Measurements from ENCODE around the gene PPP4R4. TPM values are rescaled to one million over a fixed set of nuclear protein-coding genes. Genes with fewer than 3 reads are reported as not detected.
A peak's percentile ranks its signal among the peaks of the same experiment; 100 is the strongest.

The PPP4R4 gene
- total RNA-seq (2013): 0.04 TPM
- under 1 TPM in 1 of 3 donors, not detected in 2; 0.08 TPM for polyA plus RNA-seq
- polyA minus RNA-seq: 0.28 TPM in 1 of 2 replicates, not detected in the other
- total RNA-seq: 0.07 to 17.1 (median 0.35) reads per million in 11 experiments

DNA sequence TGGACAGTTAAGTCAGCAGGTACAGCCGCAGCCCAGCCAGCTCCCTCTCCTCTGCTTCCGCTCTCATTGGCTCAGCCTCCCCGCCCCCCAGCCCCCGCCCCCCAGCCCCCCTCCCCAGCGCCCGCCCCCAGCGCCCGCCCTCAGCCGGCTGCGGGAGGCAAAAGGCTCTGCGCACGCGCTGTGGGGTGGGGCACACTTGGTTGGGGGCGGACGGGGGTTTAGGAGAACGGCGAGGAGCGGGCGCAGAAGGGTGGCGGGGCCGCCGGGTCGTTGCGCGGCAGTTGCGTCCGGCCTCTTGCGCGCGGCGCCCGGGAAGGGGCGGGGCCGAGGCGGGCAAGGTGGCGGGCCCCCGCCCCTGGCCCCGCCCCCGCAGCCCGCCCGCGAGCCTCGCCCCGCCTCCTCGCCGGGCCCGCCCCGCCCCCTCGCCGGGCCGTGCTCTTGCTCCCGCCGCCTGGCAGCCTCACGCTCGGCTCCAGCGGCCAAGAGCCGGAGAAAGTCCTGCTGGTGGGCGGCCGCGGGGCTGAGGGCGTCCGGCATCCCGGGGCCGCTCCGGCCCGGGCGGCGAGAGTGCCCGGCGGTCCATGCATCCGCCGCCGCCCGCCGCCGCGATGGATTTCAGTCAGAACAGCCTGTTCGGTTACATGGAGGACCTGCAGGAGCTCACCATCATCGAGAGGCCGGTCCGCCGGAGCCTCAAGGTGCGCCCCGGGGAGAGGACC lies at the start of gene PPP4R4:
TSS of gene PPP4R4 (plus strand) at position 438 of the 719 bp plus-strand sequence. CDS start at position 582, 144 bp downstream.
- peaks cover 0 to 3% of the 10 kb centered on the region in 2 donors for H3K9me3 ChIP-seq (replicated peaks in 1 of 2; ENCODE audit: control insufficient read depth in 1 of 2, insufficient read depth in 1 of 2, low read length in 2 of 2)
- TF ChIP-seq CTCF (IDR thresholded peaks at IDR 0.05): no peak
- Mint-ChIP-seq H3K9me3 (peaks cover 0 to 12% (median 4%) of the 10 kb centered on the region in 7 donors), H3K27me3 (ENCODE audit: low read depth in 3 of 3) (peaks cover 58 to 75% (median 63%) of the 10 kb centered on the region in 3 donors), H3K4me1 (peaks cover 21% of the 10 kb centered on the region), H3K4me3 (peak within 1 kb of the TSS; percentile 76 to 93), H3K36me3 (peaks cover 0 to 5% of the 10 kb centered on the region in 2 donors), H3K27ac (peak within 1 kb of the TSS in 4 of 7 donors; percentile 10 to 72 (median 46))
- H3K79me2 ChIP-seq (ENCODE audit: insufficient read depth, low read length): no peaks in the 10 kb centered on the region
- 0% methylated on average over 55 of the region's 84 CpGs for WGBS (ENCODE audit: insufficient coverage)
- peak within 1 kb of the TSS; percentile 87 for H3K4me2 ChIP-seq (replicated peaks; ENCODE audit: extremely low read depth, low read length, poor library complexity, severe bottlenecking)
- H2AFZ ChIP-seq (ENCODE audit: insufficient read depth, low read depth, low read length, poor library complexity, severe bottlenecking): peak within 1 kb of the TSS; percentile 81
- H3K36me3 ChIP-seq (replicated peaks in 1 of 2; ENCODE audit: control insufficient read depth in 1 of 2, insufficient read depth in 2 of 2, low read length in 2 of 2): no peaks in the 10 kb centered on the region
- H3K9ac ChIP-seq (ENCODE audit: insufficient read depth, low read length, poor library complexity, severe bottlenecking): no peak within 1 kb of the TSS
- H3K4me3 ChIP-seq (replicated peaks in 1 of 3; ENCODE audit: low read depth in 2 of 3, low read length in 3 of 3): peak within 1 kb of the TSS; percentile 47 to 74 (median 49)
- H3K27ac ChIP-seq (ENCODE audit: low read depth in 1 of 2, low read length in 2 of 2): no peak within 1 kb of the TSS
- intact Hi-C loops (cut with micrococcal nuclease): loop anchor here (5.0 to 10.0 kb wide), 3 partner anchors 42 to 239 kb away; no protein-coding TSS in a partner anchor
- H3K4me1 ChIP-seq (ENCODE audit: control insufficient read depth in 1 of 2, insufficient read depth in 2 of 2, low read length in 2 of 2): peaks cover 14 to 18% of the 10 kb centered on the region in 2 donors
- DNase-seq: peak; percentile 56 to 69 (median 59)
- peaks cover 54 to 65% of the 10 kb centered on the region in 2 donors for H3K27me3 ChIP-seq (ENCODE audit: control insufficient read depth in 2 of 2, insufficient read depth in 2 of 2, low read length in 2 of 2)
- no peaks in the 10 kb centered on the region for H4K20me1 ChIP-seq (ENCODE audit: insufficient read depth, low read length)

GRCh38 chr14:94124582-94125377 lies 49.3 kb upstream of the PPP4R4 start:
- Mint-ChIP-seq H3K27ac (peak overlapping the region in 1 of 7 donors; percentile 1), H3K4me1 (peaks cover 10% of the 10 kb centered on the region), H3K4me3 (no peak overlapping the region), H3K27me3 (ENCODE audit: low read depth in 3 of 3) (peaks cover 4 to 9% (median 8%) of the 10 kb centered on the region in 3 donors), H3K36me3 (peaks cover 6 to 14% of the 10 kb centered on the region in 2 donors), H3K9me3 (peaks cover 6 to 16% (median 11%) of the 10 kb centered on the region in 7 donors)
- no peak overlapping the region for H3K27ac ChIP-seq (ENCODE audit: low read depth in 1 of 2, low read length in 2 of 2)
- H4K20me1 ChIP-seq (ENCODE audit: insufficient read depth, low read length): no peaks in the 10 kb centered on the region
- peaks cover 0 to 2% of the 10 kb centered on the region in 2 donors for H3K27me3 ChIP-seq (ENCODE audit: control insufficient read depth in 2 of 2, insufficient read depth in 2 of 2, low read length in 2 of 2)
- H3K4me1 ChIP-seq (ENCODE audit: control insufficient read depth in 1 of 2, insufficient read depth in 2 of 2, low read length in 2 of 2): peaks cover 9 to 17% of the 10 kb centered on the region in 2 donors
- H3K4me3 ChIP-seq (replicated peaks in 1 of 3; ENCODE audit: low read depth in 2 of 3, low read length in 3 of 3): no peak overlapping the region
- peaks cover 13 to 15% of the 10 kb centered on the region in 2 donors for H3K36me3 ChIP-seq (replicated peaks in 1 of 2; ENCODE audit: control insufficient read depth in 1 of 2, insufficient read depth in 2 of 2, low read length in 2 of 2)
- TF ChIP-seq CTCF (IDR thresholded peaks at IDR 0.05): no peak
- 98% methylated on average over 4 of the region's 9 CpGs for WGBS (ENCODE audit: insufficient coverage)
- no peak overlapping the region for H2AFZ ChIP-seq (ENCODE audit: insufficient read depth, low read depth, low read length, poor library complexity, severe bottlenecking)
- intact Hi-C loops (cut with micrococcal nuclease): no loop called here
- H3K9me3 ChIP-seq (replicated peaks in 1 of 2; ENCODE audit: control insufficient read depth in 1 of 2, insufficient read depth in 1 of 2, low read length in 2 of 2): peaks cover 4 to 16% of the 10 kb centered on the region in 2 donors
- no peak overlapping the region for H3K4me2 ChIP-seq (replicated peaks; ENCODE audit: extremely low read depth, low read length, poor library complexity, severe bottlenecking)
- DNase-seq: no peak
- H3K79me2 ChIP-seq (ENCODE audit: insufficient read depth, low read length): no peaks in the 10 kb centered on the region
- H3K9ac ChIP-seq (ENCODE audit: insufficient read depth, low read length, poor library complexity, severe bottlenecking): no peak overlapping the region

All from CD14-positive monocyte (primary cell).